Raji (cell line): ENCODE results near the gene GSX2.

Experiments
- POLR2A ChIP-seq: IDR thresholded peaks from 2 replicates; pipeline ENCODE4 v1.6.1; 2011; ENCODE audit warnings: low read depth, low read length, control low read depth; ENCODE audit not compliant: insufficient read depth

The GSX2 gene

GRCh38 chr4:54109241-54110018 lies 9.5 kb downstream of the GSX2 start:
- no peak for TF ChIP-seq POLR2A

- no peak for TF ChIP-seq POLR2A
Observed at GRCh38 chr4:54110019-54110416, 10.1 kb downstream of the GSX2 start.

- TF ChIP-seq POLR2A: no peak
Observed at GRCh38 chr4:54118850-54119589, 19.1 kb downstream of the GSX2 start.

GRCh38 chr4:54120518-54120917 lies 20.6 kb downstream of the GSX2 start:
- TF ChIP-seq POLR2A: no peak

- TF ChIP-seq POLR2A: no peak
Observed at GRCh38 chr4:54127660-54128059, 27.7 kb downstream of the GSX2 start.

GRCh38 chr4:54139332-54139731 lies 39.4 kb downstream of the GSX2 start:
- no peak for TF ChIP-seq POLR2A

GRCh38 chr4:54140287-54140686 lies 40.3 kb downstream of the GSX2 start:
- no peak for TF ChIP-seq POLR2A

DNA sequence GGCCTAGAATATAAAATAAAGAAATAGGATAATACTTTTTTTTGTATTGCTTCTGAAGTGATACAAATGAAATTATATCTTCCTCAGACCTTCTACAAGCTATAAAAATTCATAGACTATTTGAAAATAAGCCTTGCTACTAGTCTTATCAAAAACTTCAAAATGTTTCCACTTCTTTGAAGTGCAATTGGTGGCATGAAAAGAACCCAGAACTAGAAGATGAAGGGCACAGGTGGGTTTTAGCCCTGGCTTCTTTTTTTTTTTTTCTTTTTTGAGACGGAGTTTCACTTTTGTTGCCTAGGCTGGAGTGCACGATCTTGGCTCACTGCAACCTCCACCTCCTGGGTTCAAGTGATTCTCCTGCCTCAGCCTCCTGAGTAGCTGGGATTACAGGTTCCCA lies 44.2 kb downstream of the GSX2 start:
- TF ChIP-seq POLR2A: no peak

- no peak for TF ChIP-seq POLR2A
Observed at GRCh38 chr4:54144661-54145171, 44.8 kb downstream of the GSX2 start.

DNA sequence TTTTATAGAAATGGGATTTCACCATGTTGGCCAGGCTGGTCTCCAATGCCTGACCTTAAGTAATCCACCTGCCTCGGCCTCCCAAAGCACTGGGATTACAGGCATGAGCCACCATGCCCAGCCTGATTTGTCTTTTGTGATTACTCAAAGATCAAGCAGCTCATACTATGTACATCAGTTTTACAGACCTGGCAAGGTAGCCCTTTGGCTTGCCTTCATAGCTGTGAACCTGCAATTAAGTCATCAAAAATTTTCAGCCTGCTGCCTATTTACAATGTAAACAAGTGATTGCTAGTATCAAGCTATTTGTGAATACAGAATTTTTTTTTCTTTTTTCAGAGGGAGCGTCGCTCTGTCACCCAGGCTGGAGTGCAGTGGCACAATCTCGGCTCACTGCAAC lies 46.2 kb downstream of the GSX2 start:
- TF ChIP-seq POLR2A: no peak

DNA sequence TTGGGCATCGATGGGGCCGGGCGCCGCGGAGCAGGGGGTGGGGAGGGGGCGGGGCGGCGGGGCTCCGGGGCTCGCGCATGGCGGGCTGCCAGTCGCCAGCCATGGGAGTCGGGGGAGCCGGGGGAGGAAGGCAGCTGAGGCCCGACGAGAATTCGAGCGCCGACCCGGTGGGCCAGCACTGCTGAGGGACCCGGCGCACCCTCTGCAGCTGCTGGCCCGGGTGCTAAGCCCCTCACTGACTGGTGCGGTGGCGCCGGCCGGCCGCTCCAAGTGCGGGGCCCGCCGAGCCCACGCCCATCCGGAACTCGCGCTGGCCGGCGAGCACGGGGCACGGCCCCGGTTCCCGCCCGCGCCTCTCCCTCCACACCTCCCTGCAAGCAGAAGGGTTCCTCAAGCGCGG lies 49.4 kb downstream of the GSX2 start:
- no peak for TF ChIP-seq POLR2A
